PC-9 (cell line): ENCODE results near the gene AK8. TPM values are rescaled to one million over a fixed set of nuclear protein-coding genes. Genes with fewer than 3 reads are reported as not detected.
A peak's percentile ranks its signal among the peaks of the same experiment; 100 is the strongest.

Experiments used
- BruUV-seq: library from RNA; stranded (reverse); fragments of 400-500 nt; replicated peaks from 2 replicates; lab custom pipeline; 2021; lab: Mats Ljungman, UMichigan
- CTCF ChIA-PET: fragments of 300-600 bp; sonication (Branson Sonifier 250); formaldehyde crosslinking; loops from one replicate; lab custom pipeline; 2022; ENCODE audit warnings: antibody characterized with exemption; lab: Charles Lee
- POLR2A ChIA-PET: fragments of 300-600 bp; sonication (Branson Sonifier 250); formaldehyde crosslinking; loops from one replicate; lab custom pipeline; 2022; ENCODE audit warnings: antibody characterized with exemption; ENCODE audit not compliant: unreplicated experiment; lab: Charles Lee
- DNase-seq, 2 experiments: peaks; one replicate each; pipeline versions ENCODE4 v3.0.0 to v3.0.0-alpha.2; 2015 to 2022; ENCODE audit warnings: mixed read lengths in 1 of 2
- H2AFZ ChIP-seq: fragments of 200-600 bp; sonication (generic); 2 replicates; pipeline ENCODE4 v1.8.1; 2017; ENCODE audit warnings: antibody characterized with exemption
- H3F3A ChIP-seq: fragments of 200-600 bp; sonication (generic); 2 replicates; pipeline ENCODE4 v1.8.1; 2017; ENCODE audit warnings: antibody characterized with exemption, mild to moderate bottlenecking, low read depth; ENCODE audit not compliant: insufficient read depth
- H3K27ac ChIP-seq: fragments of 200-600 bp; sonication (generic); 2 replicates; pipeline ENCODE4 v1.6.1; 2016; ENCODE audit warnings: mixed run types
- H3K27me3 ChIP-seq: fragments of 200-600 bp; sonication (generic); 2 replicates; pipeline ENCODE4 v1.6.1; 2016; ENCODE audit warnings: low read depth, mixed run types; ENCODE audit not compliant: insufficient read depth
- H3K36me3 ChIP-seq: fragments of 200-600 bp; sonication (generic); 2 replicates; pipeline ENCODE4 v1.6.1; 2016; ENCODE audit warnings: low read depth, mixed run types
- H3K4me1 ChIP-seq: fragments of 200-600 bp; sonication (generic); replicated peaks from 2 replicates; pipeline ENCODE4 v1.6.1; 2016; ENCODE audit warnings: mixed run types; ENCODE audit not compliant: insufficient read depth
- H3K4me2 ChIP-seq: fragments of 200-600 bp; sonication (generic); 2 replicates; pipeline ENCODE4 v1.6.1; 2017; ENCODE audit warnings: mixed run types
- H3K4me3 ChIP-seq: fragments of 200-600 bp; sonication (generic); 2 replicates; pipeline ENCODE4 v1.6.1; 2016; ENCODE audit warnings: mixed run types
- H3K79me2 ChIP-seq: fragments of 200-600 bp; sonication (generic); 2 replicates; pipeline ENCODE4 v1.6.1; 2017; ENCODE audit warnings: low read depth, mixed run types
- H3K9me2 ChIP-seq: fragments of 200-600 bp; sonication (generic); 2 replicates; pipeline ENCODE4 v1.8.1; 2017; ENCODE audit warnings: mild to moderate bottlenecking; ENCODE audit not compliant: insufficient read depth
- H3K9me3 ChIP-seq: fragments of 200-600 bp; sonication (generic); 2 replicates; pipeline ENCODE4 v1.8.1; 2016; ENCODE audit warnings: low read depth; ENCODE audit not compliant: insufficient read depth
- H4K20me1 ChIP-seq: fragments of 200-600 bp; sonication (generic); 2 replicates; pipeline ENCODE4 v1.8.1; 2017; ENCODE audit not compliant: insufficient read depth
- CTCF ChIP-seq: fragments of 200-600 bp; sonication (generic); conservative IDR thresholded peaks from 2 replicates; pipeline ENCODE4 v1.6.1; 2017; ENCODE audit warnings: mixed run types, antibody characterized with exemption, mild to moderate bottlenecking, moderate library complexity
- EZH2 ChIP-seq: fragments of 200-600 bp; sonication (generic); IDR thresholded peaks from 2 replicates; pipeline ENCODE4 v1.8.0; 2017; ENCODE audit warnings: antibody characterized with exemption, low read depth
- intact Hi-C: fragments of 100-400 bp; cut with micrococcal nuclease; formaldehyde crosslinking; loops from one replicate; pipeline ENCODE4 v1.10.0; 2022; ENCODE audit not compliant: unreplicated experiment
- total RNA-seq: library from RNA; stranded (reverse); gene quantifications from 2 replicates; pipeline ENCODE4 v1.2.3, GENCODE V29; 2021

AK8 gene
- total RNA-seq, 1 experiment from 2014 or later, result 7.2 TPM

DNA sequence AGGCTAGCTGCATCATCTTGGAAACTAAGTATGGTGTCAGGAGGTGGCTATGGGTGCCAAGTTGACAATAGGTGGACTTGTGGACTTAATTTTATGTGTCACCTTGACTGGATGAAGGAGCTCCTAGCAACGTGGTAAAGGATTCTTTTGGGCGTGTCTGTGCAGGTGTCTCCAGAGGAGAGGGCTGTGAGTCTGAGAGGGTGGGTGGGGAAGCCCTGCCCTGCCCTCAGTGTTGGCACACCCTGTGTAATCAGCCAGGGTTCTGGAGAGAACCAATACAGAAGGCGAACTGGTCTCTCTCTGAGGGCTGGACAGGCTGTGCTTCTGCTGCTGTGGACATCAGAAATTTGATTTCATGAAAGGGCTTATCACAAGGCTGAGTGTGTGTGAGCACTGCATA is 146.9 kb downstream of the AK8 start:
- Histone ChIP-seq H3K4me3 (no peak overlapping the region), H3K79me2 (no peaks in the 10 kb centered on the region), H3K4me2 (peak overlapping the region; percentile 47; the same call in 1 of the 2 replicates), H3F3A (no peaks in the 10 kb centered on the region), H3K27me3 (peaks cover 34% of the 10 kb centered on the region), H3K9me3 (no peaks in the 10 kb centered on the region), H3K36me3 (no peaks in the 10 kb centered on the region), H3K4me1 (peaks cover 15% of the 10 kb centered on the region; the same call in 1 of the 2 replicates), H4K20me1 (no peaks in the 10 kb centered on the region), H2AFZ (no peak overlapping the region), H3K9me2 (no peaks in the 10 kb centered on the region), H3K27ac (peak overlapping the region; percentile 26; the same call in 1 of the 2 replicates)
- TF ChIP-seq EZH2 (no peak), CTCF (no peak)
- POLR2A ChIA-PET, result no interaction called here
- intact Hi-C loops, result no loop called here
- CTCF ChIA-PET, result no interaction called here
- BruUV-seq, result no TSS peak
- DNase-seq, result peak; percentile 10 to 40

- TF ChIP-seq CTCF (no peak), EZH2 (no peak)
- peak; percentile 17 to 51 for DNase-seq
- Histone ChIP-seq H3F3A (no peaks in the 10 kb centered on the region), H3K27me3 (peaks cover 43% of the 10 kb centered on the region), H3K4me3 (no peak overlapping the region), H3K9me3 (no peaks in the 10 kb centered on the region), H3K36me3 (no peaks in the 10 kb centered on the region), H3K9me2 (no peaks in the 10 kb centered on the region), H4K20me1 (no peaks in the 10 kb centered on the region), H3K4me2 (peak overlapping the region; percentile 47), H3K4me1 (peaks cover 15% of the 10 kb centered on the region; the same call in 1 of the 2 replicates), H3K79me2 (no peaks in the 10 kb centered on the region), H3K27ac (peak overlapping the region; percentile 26; the same call in 1 of the 2 replicates), H2AFZ (peak overlapping the region; percentile 66; the same call in 1 of the 2 replicates)
- POLR2A ChIA-PET, result no interaction called here
- intact Hi-C loops, result no loop called here
- TSS peak; percentile 99 for BruUV-seq
- CTCF ChIA-PET, result interaction anchor here (0.6 kb wide), 1 partner anchor 95 kb away, joined by 4 read pairs; no protein-coding TSS in a partner anchor
Measured at GRCh38 chr9:132730054-132731033, 147.7 kb downstream of the AK8 start.

DNA sequence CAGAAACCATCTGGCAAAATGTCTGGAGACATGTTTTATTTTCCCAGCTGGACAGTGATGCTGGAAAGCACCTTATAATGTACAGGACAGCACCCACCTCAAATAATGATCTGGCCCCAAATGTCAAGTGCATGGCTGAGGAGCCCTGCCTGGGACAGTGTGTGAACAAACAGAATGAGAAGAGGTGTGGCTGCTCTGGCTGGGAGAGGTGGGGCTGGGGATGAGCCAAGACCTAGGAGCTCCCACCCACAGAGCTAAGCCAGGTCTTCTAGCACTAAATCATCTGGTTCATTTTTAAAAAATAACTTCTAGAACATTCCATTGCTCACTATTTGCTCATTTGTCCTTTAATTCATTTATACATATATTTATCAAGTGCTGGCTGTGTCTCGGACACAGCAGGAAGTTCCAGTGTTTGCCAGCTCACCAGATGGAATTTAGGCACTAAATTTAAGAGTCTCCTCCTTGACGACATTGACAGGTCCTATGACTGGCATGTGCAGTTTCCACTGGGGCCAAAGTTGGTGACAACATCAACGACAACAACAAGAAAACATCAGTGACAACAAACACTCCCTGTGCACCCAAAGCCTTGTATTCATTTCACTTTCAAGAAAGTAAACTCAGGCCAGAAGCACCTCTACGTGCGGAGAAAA is 148.7 kb downstream of the AK8 start:
- ChIA-PET POLR2A (no interaction called here), CTCF (interaction anchor here (0.7 kb wide), 1 partner anchor 262 kb away, joined by 3 read pairs; no protein-coding TSS in a partner anchor)
- no peaks in the 10 kb centered on the region for H3K36me3 ChIP-seq
- peaks cover 15% of the 10 kb centered on the region; the same call in 1 of the 2 replicates for H3K4me1 ChIP-seq
- H3F3A ChIP-seq, result no peaks in the 10 kb centered on the region
- H3K9me3 ChIP-seq, result no peaks in the 10 kb centered on the region
- H3K4me2 ChIP-seq, result no peak overlapping the region
- intact Hi-C loops, result no loop called here
- no peaks in the 10 kb centered on the region for H4K20me1 ChIP-seq
- no peak overlapping the region for H3K27ac ChIP-seq
- no TSS peak for BruUV-seq
- no peak overlapping the region for H3K4me3 ChIP-seq
- H3K9me2 ChIP-seq, result no peaks in the 10 kb centered on the region
- TF ChIP-seq EZH2 (no peak), CTCF (no peak)
- no peak for DNase-seq
- peaks cover 51% of the 10 kb centered on the region for H3K27me3 ChIP-seq
- H3K79me2 ChIP-seq, result no peaks in the 10 kb centered on the region
- no peak overlapping the region for H2AFZ ChIP-seq
